ENCODE results near the gene RMDN3.

Gene RMDN3

GRCh38 chr15:40747685-40748631 is 7.1 kb downstream of the RMDN3 start:
- DNase-seq = no peak

DNA sequence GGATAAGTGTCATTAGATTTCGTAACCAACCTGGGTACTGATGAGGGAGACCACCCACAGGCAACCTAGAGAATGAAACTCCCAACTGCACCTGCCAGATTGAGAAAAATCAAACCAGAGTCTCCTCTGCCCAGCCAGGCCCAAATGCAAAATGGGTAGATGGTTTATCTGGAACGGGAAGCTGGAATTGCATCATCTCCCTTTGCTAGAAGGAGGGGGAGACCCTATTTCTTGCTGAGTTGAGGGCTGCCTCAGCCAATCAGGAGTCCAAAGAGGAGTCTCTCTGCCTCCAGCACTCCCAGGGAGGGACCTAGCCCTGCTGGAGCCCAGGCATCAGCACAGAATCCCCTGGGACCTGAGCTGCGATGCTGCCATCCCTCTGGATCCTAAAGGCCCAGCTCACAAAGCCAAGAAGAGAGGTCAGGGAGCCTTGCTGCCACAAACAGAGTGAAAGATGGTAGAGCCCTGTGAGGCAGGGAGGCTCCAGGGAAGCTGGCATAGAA is 8.1 kb downstream of the RMDN3 start:
- no peak for DNase-seq

- DNase-seq = no peak
Observed at GRCh38 chr15:40744815-40745152, 10.3 kb downstream of the RMDN3 start.

- peak; percentile 65 to 71 for DNase-seq
Observed at GRCh38 chr15:40743921-40744814, 10.9 kb downstream of the RMDN3 start.

DNA sequence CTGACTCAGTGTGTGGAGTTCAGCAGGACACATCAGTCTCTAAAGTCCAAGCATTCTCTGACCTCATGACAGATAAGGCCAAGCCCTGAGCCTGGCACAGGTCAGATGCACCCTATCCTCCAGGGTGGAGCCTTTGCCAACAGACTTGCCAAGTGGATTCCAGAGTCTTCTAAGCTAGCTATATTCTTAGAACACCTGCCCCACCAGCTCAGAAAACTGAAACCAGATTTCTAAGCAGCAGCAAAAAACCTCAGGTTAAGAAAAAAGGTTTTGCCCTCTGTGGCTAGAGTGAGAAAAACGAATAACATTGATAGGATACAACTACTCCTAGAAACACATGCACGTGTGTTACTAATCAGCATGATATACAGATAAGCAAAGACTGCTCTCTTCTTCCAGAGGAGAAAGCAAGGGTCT is 11.6 kb downstream of the RMDN3 start:
- no peak for DNase-seq

GRCh38 chr15:40739854-40740253 is 15.2 kb downstream of the RMDN3 start:
- no peak for DNase-seq

DNA sequence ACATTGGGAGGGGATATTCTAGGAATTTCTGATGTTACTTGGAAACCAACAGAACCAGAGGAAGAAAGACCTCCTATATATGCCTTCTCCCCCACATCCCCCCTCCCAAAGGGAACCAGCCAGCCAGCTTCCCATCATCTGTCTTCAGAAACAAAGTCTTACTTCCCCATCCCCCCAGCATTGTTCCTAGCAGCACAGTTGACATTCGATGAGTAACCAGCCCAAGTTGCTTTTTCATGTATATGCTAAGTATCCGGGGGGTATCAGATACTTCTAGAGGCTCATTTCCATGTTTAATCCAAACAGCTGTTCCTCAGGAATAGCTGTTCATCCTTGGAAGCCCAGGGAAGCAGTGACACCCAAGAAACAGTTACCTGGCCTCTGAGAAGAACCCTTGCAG is 16.0 kb downstream of the RMDN3 start:
- DNase-seq = no peak

- no peak for DNase-seq
Observed at GRCh38 chr15:40737048-40737447, 18.0 kb downstream of the RMDN3 start.

- no peak for DNase-seq
Observed at GRCh38 chr15:40736575-40736974, 18.5 kb downstream of the RMDN3 start.

GRCh38 chr15:40731034-40731433 is 24.0 kb downstream of the RMDN3 start:
- DNase-seq = no peak

DNA sequence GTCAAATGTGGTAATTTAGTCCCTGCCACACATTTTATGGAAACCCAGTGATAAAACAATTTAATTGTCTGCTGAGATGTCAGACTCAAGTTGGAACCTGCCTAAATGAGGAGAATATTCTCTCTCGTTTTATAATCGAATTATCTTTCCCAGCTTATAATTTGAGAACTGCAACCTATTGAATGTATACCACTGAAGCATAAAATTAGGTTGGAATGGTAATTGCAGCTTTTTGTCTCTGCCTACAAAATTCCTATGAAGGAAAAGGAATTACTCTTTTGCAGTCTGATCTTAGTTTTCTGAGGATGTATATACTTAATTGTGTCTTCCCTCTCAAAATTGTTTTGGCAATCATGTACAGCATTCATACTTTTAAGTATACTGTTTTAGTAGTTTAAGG is 31.1 kb downstream of the RMDN3 start:
- DNase-seq = no peak

GRCh38 chr15:40722934-40723333 is 32.1 kb downstream of the RMDN3 start:
- DNase-seq = no peak

DNA sequence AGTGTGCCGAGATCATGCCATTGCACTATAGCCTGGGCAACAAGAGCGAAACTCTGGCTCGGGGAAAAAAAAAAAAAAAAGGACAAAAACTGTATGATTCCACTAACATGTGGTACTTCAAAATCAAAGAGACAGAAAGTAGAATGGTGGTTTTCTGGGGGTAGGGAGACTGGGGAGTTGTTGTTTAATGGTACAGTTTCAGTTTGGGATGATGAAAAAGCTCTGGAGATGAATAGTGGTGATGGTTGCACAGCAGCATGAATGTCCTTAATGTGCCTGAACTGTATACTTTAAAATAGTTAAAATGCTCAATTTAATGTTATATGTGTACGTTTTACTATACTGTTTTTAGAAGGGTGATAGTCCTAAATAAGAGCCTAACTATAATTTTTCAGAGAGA is 32.7 kb downstream of the RMDN3 start:
- DNase-seq = no peak

DNA sequence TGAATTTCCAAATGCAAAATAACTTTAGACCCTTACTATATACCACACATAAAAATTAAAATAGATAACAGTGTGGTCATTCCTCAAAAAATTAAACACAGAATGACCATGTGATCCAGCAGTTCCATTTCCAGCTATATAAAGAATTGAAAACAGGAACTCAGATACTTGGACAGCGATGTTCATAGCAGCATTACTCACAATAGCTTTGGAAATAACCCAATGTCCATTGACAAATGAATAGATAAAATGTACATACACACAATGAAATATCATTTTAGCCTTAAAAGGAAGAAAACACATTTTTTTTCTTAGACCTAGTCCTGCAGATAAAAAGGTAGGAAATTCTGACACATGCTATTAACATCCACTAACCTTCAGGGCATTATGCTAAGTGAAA is 33.4 kb downstream of the RMDN3 start:
- DNase-seq = no peak

GRCh38 chr15:40716165-40716564 is 38.9 kb downstream of the RMDN3 start:
- no peak for DNase-seq

GRCh38 chr15:40714144-40714543 is 40.9 kb downstream of the RMDN3 start:
- no peak for DNase-seq

GRCh38 chr15:40706121-40706520 is 48.9 kb downstream of the RMDN3 start:
- no peak for DNase-seq

DNA sequence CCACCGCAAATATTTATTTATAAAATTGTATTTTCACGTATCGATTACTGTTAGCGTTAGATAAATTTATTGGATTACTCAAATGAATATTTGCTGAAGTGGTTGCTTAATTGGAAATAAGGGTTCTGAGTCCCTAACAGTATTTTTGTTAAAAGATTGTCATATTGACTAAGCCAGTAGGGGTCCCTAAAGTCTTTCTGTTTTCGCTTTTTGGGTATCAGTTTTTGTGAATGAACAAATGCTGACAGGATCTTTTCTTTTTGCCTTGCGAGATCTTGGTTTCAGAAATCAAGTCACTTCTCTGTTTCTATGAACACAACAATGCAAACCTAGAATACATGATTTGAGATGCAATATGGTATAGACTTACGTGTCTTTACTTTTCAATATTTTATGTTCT is 53.0 kb downstream of the RMDN3 start:
- DNase-seq = no peak

DNA sequence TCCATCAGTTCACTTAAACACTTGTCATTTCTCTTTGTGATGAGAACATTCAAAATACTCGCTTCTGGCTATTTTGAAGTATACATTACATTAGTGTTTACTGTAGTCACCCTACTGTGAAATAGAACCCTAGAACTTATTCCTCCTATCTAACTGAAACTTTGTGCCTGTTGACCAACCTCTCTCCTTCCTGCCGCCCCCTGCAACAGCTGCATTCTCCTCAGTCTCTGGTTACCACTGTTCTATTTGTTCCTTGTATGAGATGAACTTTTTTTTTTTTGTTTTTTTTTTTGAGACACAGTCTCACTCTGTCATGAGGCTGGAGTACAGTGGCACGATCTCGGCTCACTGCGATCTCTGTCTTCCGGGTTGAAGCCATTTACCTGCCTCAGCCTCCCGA is 57.1 kb downstream of the RMDN3 start:
- DNase-seq = no peak

DNA sequence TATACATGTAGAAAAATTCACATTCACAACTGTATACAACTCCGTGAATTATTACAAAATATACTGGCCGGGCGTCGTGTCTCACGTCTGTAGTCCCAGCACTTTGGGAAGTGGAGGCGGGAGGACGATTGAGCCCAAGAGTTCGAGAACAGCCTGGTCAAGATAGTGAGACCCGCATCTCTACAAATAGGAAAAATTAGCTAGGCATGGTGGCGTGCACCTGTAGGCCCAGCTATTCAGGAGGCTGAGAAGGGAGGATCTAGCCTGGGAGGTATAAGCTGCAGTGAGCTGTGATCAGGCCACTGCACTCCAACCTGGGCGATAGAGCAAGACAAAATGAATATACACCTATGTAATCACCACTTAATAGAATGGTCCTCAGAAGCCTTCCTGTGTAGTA is 58.8 kb downstream of the RMDN3 start:
- DNase-seq = no peak

- DNase-seq = no peak
Observed at GRCh38 chr15:40695469-40695890, 59.6 kb downstream of the RMDN3 start.

- DNase-seq = peak; percentile 95 to 97
Observed at GRCh38 chr15:40694688-40695468, 60.2 kb downstream of the RMDN3 start, which contains the start of gene RAD51. Gene RAD51, plus strand, starts transcription at chr15:40695174. Its CDS starts 3,585 bp downstream, at chr15:40698759.
